ENCODE measurements around the gene CFAP46. TPM values are rescaled to one million over a fixed set of nuclear protein-coding genes. Genes with fewer than 3 reads are reported as not detected.

Gene CFAP46
- total RNA-seq, 1 donor: 0.09 TPM

DNA sequence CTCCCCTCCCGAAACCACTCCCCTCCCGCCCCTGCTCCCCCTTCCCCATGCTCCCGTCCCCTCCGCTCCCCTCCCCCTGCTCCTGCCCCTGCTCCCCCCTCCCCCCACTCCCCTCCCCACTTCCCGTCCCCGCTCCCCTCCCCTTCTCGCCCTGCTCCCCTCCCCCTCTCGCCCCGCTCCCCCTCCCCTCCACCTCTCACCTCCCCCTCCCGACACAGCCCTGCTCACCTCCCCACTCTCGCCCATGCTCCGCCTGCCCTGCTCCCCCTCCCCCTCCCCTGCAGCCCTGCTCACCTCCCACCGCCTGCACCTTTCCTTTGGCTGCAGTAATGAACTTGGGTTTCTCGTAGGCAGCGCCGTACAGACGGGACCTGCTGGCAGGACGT, 106.5 kb downstream of the CFAP46 start:
- no peak for DNase-seq (ENCODE audit: low read depth)
- no peak overlapping the region for H3K4me3 ChIP-seq (ENCODE audit: low read depth, low read length)
- TF ChIP-seq, protein P1, sequence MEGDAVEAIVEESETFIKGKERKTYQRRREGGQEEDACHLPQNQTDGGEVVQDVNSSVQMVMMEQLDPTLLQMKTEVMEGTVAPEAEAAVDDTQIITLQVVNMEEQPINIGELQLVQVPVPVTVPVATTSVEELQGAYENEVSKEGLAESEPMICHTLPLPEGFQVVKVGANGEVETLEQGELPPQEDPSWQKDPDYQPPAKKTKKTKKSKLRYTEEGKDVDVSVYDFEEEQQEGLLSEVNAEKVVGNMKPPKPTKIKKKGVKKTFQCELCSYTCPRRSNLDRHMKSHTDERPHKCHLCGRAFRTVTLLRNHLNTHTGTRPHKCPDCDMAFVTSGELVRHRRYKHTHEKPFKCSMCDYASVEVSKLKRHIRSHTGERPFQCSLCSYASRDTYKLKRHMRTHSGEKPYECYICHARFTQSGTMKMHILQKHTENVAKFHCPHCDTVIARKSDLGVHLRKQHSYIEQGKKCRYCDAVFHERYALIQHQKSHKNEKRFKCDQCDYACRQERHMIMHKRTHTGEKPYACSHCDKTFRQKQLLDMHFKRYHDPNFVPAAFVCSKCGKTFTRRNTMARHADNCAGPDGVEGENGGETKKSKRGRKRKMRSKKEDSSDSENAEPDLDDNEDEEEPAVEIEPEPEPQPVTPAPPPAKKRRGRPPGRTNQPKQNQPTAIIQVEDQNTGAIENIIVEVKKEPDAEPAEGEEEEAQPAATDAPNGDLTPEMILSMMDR (IDR thresholded peaks at IDR 0.05; ENCODE audit: insufficient read depth, low read length): no peak

DNA sequence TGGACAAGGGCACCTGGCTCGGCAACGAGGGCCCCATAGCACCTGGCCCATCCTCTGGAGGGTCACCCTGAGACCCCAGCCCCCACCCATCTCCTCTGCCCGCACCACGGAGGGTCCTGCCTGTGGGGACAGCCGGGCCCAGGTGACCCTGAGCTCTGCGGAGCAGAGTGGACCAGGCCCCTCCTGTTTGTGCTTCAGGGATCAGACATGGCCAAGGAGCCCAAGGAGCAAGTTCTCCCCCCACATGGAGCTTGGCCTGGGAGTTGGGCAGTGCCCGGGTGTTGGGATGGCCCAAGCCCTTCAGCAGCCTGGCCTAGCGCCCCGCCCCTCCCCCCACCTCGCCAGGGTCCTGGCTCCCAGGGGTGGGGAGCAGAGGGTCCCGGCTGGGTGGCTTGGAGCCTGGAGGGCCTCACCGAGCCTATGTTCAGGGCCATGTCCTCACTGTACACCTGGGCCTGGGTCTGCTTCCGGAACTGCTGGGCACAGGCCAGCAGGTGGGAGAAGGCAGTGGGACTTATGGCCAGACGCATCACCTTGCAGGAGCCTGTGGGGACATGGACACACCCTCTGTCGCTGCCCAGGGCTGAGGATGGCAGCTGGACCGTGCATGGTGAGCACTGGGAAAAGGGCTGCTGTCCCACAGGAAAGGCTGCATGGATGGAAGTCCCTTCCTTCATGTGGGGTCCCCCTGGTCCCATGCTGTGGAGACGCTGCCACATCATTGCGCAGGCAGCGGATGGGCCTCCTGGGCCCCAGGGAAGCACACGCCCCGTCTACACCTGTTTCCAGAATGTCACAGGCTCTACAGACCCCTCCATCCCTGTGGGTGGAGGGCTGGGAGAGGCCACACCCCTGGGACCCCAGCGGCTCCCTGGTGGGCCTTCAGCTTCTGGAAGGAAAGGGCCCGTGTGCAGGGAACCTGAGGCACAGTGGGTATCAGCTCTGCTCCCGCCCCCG, 107.2 kb downstream of the CFAP46 start:
- TF ChIP-seq, protein P1 (IDR thresholded peaks at IDR 0.05; ENCODE audit: insufficient read depth, low read length): no peak
- H3K4me3 ChIP-seq (ENCODE audit: low read depth, low read length): no peak overlapping the region
- DNase-seq (ENCODE audit: low read depth): no peak

DNA sequence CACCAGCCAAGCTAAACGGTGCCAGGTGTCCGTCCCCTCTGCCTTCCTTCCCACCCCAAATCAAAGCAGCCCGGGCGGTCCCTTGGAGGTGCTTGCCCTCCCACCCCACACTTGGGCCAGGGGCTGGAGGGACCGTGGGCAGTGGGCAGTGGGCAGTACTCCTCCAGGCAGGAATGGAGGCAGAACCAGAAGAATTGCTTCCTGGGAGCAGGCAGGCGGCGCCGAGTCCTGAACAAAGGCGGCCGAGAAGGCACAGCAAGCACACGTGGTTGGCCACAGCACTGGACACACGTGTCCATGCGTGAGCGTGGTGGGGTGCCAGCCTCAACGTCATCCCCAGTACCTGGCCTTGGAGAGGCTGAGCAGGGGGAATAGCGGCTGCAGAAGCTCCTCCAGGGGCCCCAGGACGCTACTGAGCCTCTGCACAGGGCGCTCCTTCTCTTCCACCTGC, 108.0 kb downstream of the CFAP46 start:
- TF ChIP-seq, protein P1 (IDR thresholded peaks at IDR 0.05; ENCODE audit: insufficient read depth, low read length): no peak
- no peak for DNase-seq (ENCODE audit: low read depth)

DNA sequence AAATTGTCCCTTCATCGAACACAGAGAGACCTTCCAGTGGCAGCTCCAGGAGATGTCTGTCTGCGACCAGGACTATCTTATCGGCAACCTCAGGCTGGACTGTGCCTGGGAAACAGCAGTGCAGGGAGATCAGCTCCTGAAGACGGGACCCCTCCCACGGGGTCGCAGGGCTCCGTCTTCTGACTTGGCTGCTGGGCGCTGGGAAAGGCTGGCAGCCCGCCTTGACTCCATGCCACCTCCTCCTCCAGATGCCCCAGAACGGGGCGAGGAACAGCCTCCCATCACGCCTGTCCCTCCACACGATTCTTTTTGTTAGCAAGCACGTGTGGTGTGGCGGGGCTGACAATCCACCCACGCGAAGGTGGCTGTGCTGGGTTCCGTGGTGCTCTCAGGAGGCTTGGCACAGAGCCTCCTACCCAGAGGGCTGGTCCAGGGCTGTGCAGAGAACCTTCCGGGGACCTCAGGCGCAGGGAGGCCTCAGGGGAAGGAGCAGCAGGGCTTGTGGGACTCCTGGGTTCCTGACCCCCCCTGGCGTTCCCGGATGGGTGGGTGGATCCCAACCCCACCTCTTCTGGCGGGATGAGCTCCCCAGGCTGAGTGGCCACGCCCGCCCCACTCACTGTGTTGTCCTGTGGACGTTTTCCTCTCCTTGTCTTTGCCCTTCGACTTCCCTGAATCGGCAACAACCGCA, 108.8 kb downstream of the CFAP46 start:
- H3K4me3 ChIP-seq (ENCODE audit: low read depth, low read length): no peak overlapping the region
- TF ChIP-seq, protein P1 (IDR thresholded peaks at IDR 0.05; ENCODE audit: insufficient read depth, low read length): no peak
- no peak for DNase-seq (ENCODE audit: low read depth)

More for the DNA sequence above, 108.0 kb downstream of the CFAP46 start:
- H3K4me3 ChIP-seq (ENCODE audit: low read depth, low read length): no peak overlapping the region

DNA sequence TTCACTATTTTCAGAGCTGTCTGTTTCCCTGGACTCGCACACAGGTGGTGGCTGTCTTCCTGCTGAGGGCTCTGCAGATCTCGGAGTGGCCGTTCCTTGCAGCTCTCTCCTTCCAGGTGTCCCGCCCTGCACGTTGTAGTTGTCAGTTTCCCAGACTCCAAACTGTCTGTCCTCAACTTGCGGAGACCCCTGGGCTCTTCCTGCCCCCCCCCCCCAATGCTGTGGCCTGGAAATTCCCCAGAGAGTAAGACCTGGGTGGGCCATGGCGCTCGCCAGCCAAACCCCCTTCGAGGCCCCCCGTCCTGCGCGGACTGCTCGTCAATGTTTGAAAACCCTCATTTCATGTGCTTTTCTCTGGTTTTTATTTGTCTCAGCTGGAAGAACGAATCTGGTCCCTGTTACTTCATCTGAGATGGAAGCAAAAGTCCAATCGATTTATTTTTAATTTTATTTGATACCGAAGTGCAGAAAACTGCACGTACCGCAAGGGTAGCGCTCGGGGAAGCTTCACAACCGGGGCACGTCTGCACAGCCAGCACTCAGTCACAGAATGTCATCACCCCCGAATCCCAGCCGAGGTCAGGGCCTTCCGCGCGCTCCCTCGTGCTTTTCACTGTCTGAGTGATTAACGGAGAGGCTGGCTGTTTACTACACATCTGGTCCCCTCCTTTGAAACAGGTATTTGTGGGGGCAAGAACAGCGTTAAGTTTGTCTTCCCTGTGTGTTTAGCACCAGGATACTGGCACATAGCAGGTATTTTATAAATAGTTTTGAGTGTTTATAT, 110.0 kb downstream of the CFAP46 start:
- TF ChIP-seq, protein P1 (IDR thresholded peaks at IDR 0.05; ENCODE audit: insufficient read depth, low read length): no peak
- DNase-seq (ENCODE audit: low read depth): no peak

DNA sequence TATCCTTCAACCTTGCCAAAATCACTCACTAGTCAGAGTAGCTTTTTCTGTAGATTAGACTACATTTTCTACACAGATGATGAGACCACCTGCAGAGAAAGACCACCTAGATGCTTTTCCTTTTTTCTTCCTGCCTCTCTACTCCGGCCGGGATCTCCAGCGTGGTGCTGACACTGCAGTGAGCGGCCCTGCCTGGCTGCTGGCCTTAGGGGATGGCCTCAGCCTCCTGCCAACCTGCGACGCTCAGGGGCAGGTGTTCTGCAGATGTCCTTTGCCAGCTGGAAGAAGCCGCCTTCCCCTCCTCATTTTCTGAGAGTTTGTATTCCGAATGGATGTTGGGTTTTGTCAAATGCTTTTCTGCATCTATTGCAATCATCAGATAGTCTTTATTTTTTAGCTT, 113.0 kb downstream of the CFAP46 start:
- no peak for DNase-seq (ENCODE audit: low read depth)
- TF ChIP-seq, protein P1 (IDR thresholded peaks at IDR 0.05; ENCODE audit: insufficient read depth, low read length): no peak
- H3K4me3 ChIP-seq (ENCODE audit: low read depth, low read length): no peak overlapping the region

More for the DNA sequence above, 110.0 kb downstream of the CFAP46 start:
- H3K4me3 ChIP-seq (ENCODE audit: low read depth, low read length): no peak overlapping the region

Data from fibroblast of the aortic adventitia (primary cell).